ENCODE results near the gene PLOD3. TPM values are rescaled to one million over a fixed set of nuclear protein-coding genes. Genes with fewer than 3 reads are reported as not detected.

Gene PLOD3
- total and polyA plus RNA-seq, 9 of the 15 experiments (the other 6 are each of a cell fraction or from before 2014, with no cell fraction given): 2.8 to 101 (median 30.9) TPM

DNA sequence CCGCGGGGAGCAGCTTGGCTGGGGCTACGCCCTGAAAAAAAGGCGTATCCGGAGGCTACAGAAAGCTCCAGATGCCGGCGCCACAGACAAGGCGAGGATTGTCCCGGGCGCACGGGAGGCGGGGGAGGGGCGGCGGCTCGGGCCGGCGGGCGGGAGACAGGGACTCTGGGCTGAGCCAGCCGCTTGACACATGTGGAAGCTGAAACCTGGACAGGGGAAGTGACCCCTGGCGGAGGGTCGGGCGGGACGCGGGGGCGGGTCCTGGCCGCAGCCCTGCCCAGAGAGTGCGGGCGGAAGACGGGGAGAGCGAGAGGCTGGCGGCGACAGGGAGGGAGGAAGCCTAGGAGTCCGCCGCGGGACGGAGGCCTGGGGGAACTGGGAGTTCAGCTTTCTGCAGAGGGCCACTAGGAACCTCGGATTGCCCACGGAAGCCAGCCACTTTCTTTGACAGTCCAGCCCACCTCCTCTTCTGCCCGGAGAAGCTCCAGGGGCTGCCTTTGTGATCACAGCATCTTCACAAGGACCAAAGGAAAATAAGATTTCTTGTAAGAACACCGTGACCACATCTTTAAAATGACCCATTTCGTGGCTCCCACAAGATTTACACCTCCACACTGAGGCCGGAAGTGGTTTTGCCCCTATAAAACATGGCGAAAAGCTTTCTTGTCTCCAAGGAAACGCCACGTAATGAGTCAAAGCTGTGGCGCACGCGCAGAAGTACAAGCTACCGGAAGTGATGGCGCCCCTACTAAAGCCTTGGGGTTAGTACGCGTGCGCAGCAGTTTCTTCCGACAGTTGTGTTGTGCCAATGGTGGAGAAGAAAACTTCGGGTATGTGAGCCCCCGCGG is at the start of gene PLOD3, which contains the start of gene ZNHIT1 (continued):
- no peak for TF ChIP-seq STAT6 (CRISPR knock-in tag; IDR thresholded peaks at IDR 0.05)
- TF ChIP-seq L3MBTL2 (IDR thresholded peaks at IDR 0.05): no peak
- TF ChIP-seq FIP1L1 (IDR thresholded peaks at IDR 0.05; ENCODE audit: low read depth, low read length, poor library complexity, severe bottlenecking): no peak
- TF ChIP-seq, protein P1, sequence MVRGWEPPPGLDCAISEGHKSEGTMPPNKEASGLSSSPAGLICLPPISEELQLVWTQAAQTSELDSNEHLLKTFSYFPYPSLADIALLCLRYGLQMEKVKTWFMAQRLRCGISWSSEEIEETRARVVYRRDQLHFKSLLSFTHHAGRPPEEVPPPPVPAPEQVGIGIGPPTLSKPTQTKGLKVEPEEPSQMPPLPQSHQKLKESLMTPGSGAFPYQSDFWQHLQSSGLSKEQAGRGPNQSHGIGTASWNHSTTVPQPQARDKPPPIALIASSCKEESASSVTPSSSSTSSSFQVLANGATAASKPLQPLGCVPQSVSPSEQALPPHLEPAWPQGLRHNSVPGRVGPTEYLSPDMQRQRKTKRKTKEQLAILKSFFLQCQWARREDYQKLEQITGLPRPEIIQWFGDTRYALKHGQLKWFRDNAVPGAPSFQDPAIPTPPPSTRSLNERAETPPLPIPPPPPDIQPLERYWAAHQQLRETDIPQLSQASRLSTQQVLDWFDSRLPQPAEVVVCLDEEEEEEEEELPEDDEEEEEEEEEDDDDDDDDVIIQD (CRISPR knock-in tag; IDR thresholded peaks at IDR 0.05): no peak
- TF ChIP-seq ZBED1 (IDR thresholded peaks at IDR 0.05): no peak; the same call in 1 of the 2 replicates
- TF ChIP-seq DMBX1 (CRISPR knock-in tag; IDR thresholded peaks at IDR 0.05; ENCODE audit: borderline replicate concordance): no peak; the same call in 1 of the 2 replicates
- peak; percentile 42; the same call in 1 of the 2 replicates for TF ChIP-seq ZNF316 (IDR thresholded peaks at IDR 0.05)
- TF ChIP-seq CHD7 (IDR thresholded peaks at IDR 0.05; ENCODE audit: low read depth, low read length): no peak
- no peak for TF ChIP-seq MBD1 (CRISPR knock-in tag; IDR thresholded peaks at IDR 0.05)

Data from K562 (cell line).